Astrocyte of the spinal cord (primary cell): ENCODE data around the gene FALEC.
"Not testable (repeated sequence)": the region's sequence is repeated elsewhere in the genome, so short reads cannot be mapped to it uniquely, and the experiment has no call there.

ENCODE experiments used
- DNase-seq: peaks from one replicate; pipeline ENCODE4 v3.0.0; 2011; ENCODE audit warnings: low read depth, low spot score
- H3K4me3 ChIP-seq: 2 replicates; pipeline ENCODE4 v1.5.1; 2011; ENCODE audit warnings: low read depth, mild to moderate bottlenecking, low read length, moderate library complexity
- CTCF ChIP-seq: IDR thresholded peaks from 2 replicates; pipeline ENCODE4 v1.5.1; 2012; ENCODE audit warnings: low read depth, mild to moderate bottlenecking, low read length, inconsistent platforms
- in situ Hi-C: cut with HindIII; loops from 2 replicates; pipeline ENCODE4 v1.10.0; 2017; ENCODE audit warnings: low sequenced_read_pairs

Gene FALEC

GRCh38 chr1:150572918-150573647 is 57.5 kb downstream of the FALEC start:
- peak; percentile 37 for DNase-seq
- in situ Hi-C loops, result no loop called here
- TF ChIP-seq CTCF, result no peak
- H3K4me3 ChIP-seq, result no peak overlapping the region

- in situ Hi-C loops, DNase-seq, H3K4me3 ChIP-seq: not testable (repeated sequence)
Observed at GRCh38 chr1:150573648-150574071, 58.1 kb downstream of the FALEC start.

GRCh38 chr1:150574260-150575071 is 58.9 kb downstream of the FALEC start:
- in situ Hi-C loops, result no loop called here
- DNase-seq, result peak; percentile 38
- TF ChIP-seq CTCF, result no peak
- peak overlapping the region; percentile 83 for H3K4me3 ChIP-seq

- H3K4me3 ChIP-seq, result peak overlapping the region; percentile 83
- in situ Hi-C loops, result no loop called here
- DNase-seq, result peak; percentile 33
- no peak for TF ChIP-seq CTCF
Observed at GRCh38 chr1:150575072-150575489, 59.5 kb downstream of the FALEC start.

GRCh38 chr1:150575518-150576366 is 60.2 kb downstream of the FALEC start:
- no peak for TF ChIP-seq CTCF
- peak overlapping the region; percentile 83 for H3K4me3 ChIP-seq
- DNase-seq, result peak; percentile 36
- in situ Hi-C loops, result no loop called here

GRCh38 chr1:150576367-150576711 is 60.8 kb downstream of the FALEC start:
- H3K4me3 ChIP-seq, result peak overlapping the region; percentile 83
- in situ Hi-C loops, result no loop called here
- no peak for TF ChIP-seq CTCF
- DNase-seq, result peak; percentile 20
